Measurements from ENCODE around the gene ATP5MC2. TPM values are rescaled to one million over a fixed set of nuclear protein-coding genes. Genes with fewer than 3 reads are reported as not detected.

ATP5MC2 gene
- total RNA-seq (2012; rRNA removed) (138 and 361 TPM in 2 replicates), polyA plus RNA-seq (2012; rRNA removed) (309 and 344 TPM in 2 replicates), Bru-seq, nascent RNA (percentile 83 among the genes with signal in this experiment), BruChase-seq, experiment 1, labeled RNA remaining after a 6-hour chase (percentile 84 among the genes with signal in this experiment), BruChase-seq, experiment 2, labeled RNA remaining after a 2-hour chase (percentile 71 among the genes with signal in this experiment)
- 479 and 973 TPM in 2 replicates for polyA plus RNA-seq (2012; cell fraction: cytosol; rRNA removed)
- 159 and 236 TPM in 2 replicates for polyA plus RNA-seq (2012; cell fraction: nucleus; rRNA removed; ENCODE audit: low replicate concordance)
- long read RNA-seq, transcript ATP5MC2-203 (4 exons, 1,976 nt): minor isoform, 26 of 131 reads
- long read RNA-seq, transcript ATP5MC2-202 (5 exons, 878 nt): major isoform, 87 of 131 reads
- long read RNA-seq, partial matches to known transcripts: 6 of 131 reads
- long read RNA-seq, other reads (novel, unspliced or antisense): 12 of 131 reads

- Histone ChIP-seq H4K5ac (ENCODE audit: low read depth, low read length) (peak within 1 kb of the TSS; percentile 94), H3K27me3 (ENCODE audit: control insufficient read depth, insufficient read depth, low read length) (no peaks in the 10 kb centered on the region), H3K4me2 (ENCODE audit: low read depth, low read length) (peak within 1 kb of the TSS; percentile 87), H2AFZ (replicated peaks; ENCODE audit: low read length, poor library complexity) (peak within 1 kb of the TSS; percentile 97), H2AK9ac (replicated peaks; ENCODE audit: low read depth, low read length, poor library complexity) (peak within 1 kb of the TSS; percentile 98), H3K56ac (ENCODE audit: extremely low read depth, insufficient read depth, low read length) (peak within 1 kb of the TSS; percentile 65; the same call in 1 of the 2 replicates), H3K27ac (ENCODE audit: insufficient read depth, low read length) (peak within 1 kb of the TSS; percentile 88), H2BK15ac (ENCODE audit: low read depth, low read length) (peak within 1 kb of the TSS; percentile 23; the same call in 1 of the 3 replicates), H3K9me1 (ENCODE audit: insufficient read depth, low read length) (0 out of 2 replicates have a peak, but pooled peaks cover 12% of the 10 kb centered on the region), H3K18ac (ENCODE audit: low read depth, low read length) (peak within 1 kb of the TSS; percentile 82), H3K4me1 (ENCODE audit: control insufficient read depth, insufficient read depth, low read length) (peaks cover 18% of the 10 kb centered on the region), H3K14ac (replicated peaks; ENCODE audit: low read depth, low read length) (peak within 1 kb of the TSS; percentile 89), H2BK20ac (ENCODE audit: low read depth, low read length) (no peak within 1 kb of the TSS), H2BK5ac (ENCODE audit: low read depth, low read length, poor library complexity, severe bottlenecking) (peak within 1 kb of the TSS; percentile 90), H3K9ac (ENCODE audit: low read depth, low read length) (peak within 1 kb of the TSS; percentile 89), H3K79me1 (ENCODE audit: low read depth in 1 of 2, low read length in 2 of 2) (peaks cover 26 to 38% of the 10 kb centered on the region in 2 experiments), H4K91ac (ENCODE audit: insufficient read depth, low read depth, low read length) (peak within 1 kb of the TSS; percentile 91), H3K36me3 (ENCODE audit: control insufficient read depth, insufficient read depth, low read length) (peaks cover 13% of the 10 kb centered on the region), H3K9me3 (ENCODE audit: control insufficient read depth, insufficient read depth, low read length) (no peaks in the 10 kb centered on the region), H3K4ac (ENCODE audit: low read depth, low read length) (peak within 1 kb of the TSS; percentile 92), H4K8ac (ENCODE audit: low read depth in 2 of 2, low read length in 2 of 2) (peak within 1 kb of the TSS; percentile 78 to 99), H2BK120ac (ENCODE audit: low read depth, low read length) (peak within 1 kb of the TSS; percentile 49), H4K20me1 (ENCODE audit: insufficient read depth, low read length) (no peaks in the 10 kb centered on the region), H3K23ac (ENCODE audit: low read depth, low read length) (peak within 1 kb of the TSS; percentile 73), H3K4me3 (ENCODE audit: insufficient read depth, low read depth, low read length) (peak within 1 kb of the TSS; percentile 79), H2AK5ac (ENCODE audit: low read depth, low read length) (peak within 1 kb of the TSS; percentile 86)
- in situ Hi-C loops (cut with MboI; ENCODE audit: low sequenced_read_pairs) (loop anchor here (5.0 kb wide), 1 partner anchor 134 kb away; no protein-coding TSS in a partner anchor), dilution Hi-C loops (cut with HindIII; ENCODE audit: low sequenced_read_pairs, unreplicated experiment) (no loop called here), intact Hi-C loops (cut with micrococcal nuclease) (loop anchor here (1.0 to 5.0 kb wide), 3 partner anchors 50 to 133 kb away; partner anchors contain the start of genes ATF7 and CALCOCO1)
- WGBS, 2 experiments (ENCODE audit: extremely low coverage in 2 of 2, insufficient read length in 1 of 2): 2% methylated on average over 41 of the region's 61 CpGs; no CpG with 5 or more reads in 1 of the 2 experiments
- DNase-seq (peak; percentile 99), ATAC-seq (ENCODE audit: low read depth) (peak; percentile 96)
- CTCF ChIA-PET: interaction anchor here (0.9 to 1.5 kb wide), 6 partner anchors 13 to 137 kb away, joined by 3 to 10 read pairs (median 6); no protein-coding TSS in a partner anchor
- POLR2A ChIA-PET (ENCODE audit: unreplicated experiment): no interaction called here
- BruUV-seq (replicated peaks): TSS peak; percentile 46
- no peak for TF ChIP-seq FOS (IDR thresholded peaks at IDR 0.05; ENCODE audit: low read depth, low read length)
- TF ChIP-seq POLR2A (IDR thresholded peaks at IDR 0.05; ENCODE audit: low read depth, low read length): peak; percentile 60; the same call in 1 of the 2 replicates
- 0 out of 2 replicates have a peak, but pooled peaks have one; percentile 44 for TF ChIP-seq ELK1 (IDR thresholded peaks at IDR 0.05; ENCODE audit: borderline replicate concordance, low read depth, low read length)
- TF ChIP-seq RFX5 (IDR thresholded peaks at IDR 0.05; ENCODE audit: low read depth, low read length): no peak
- peak; percentile 62 for TF ChIP-seq MAFK (IDR thresholded peaks at IDR 0.05; ENCODE audit: low read depth, low read length)
- TF ChIP-seq BHLHE40 (IDR thresholded peaks at IDR 0.05; ENCODE audit: low read depth, low read length): 0 out of 2 replicates have a peak, but pooled peaks have one; percentile 2
- no peak; the same call in 1 of the 2 replicates for TF ChIP-seq MAZ (IDR thresholded peaks at IDR 0.05; ENCODE audit: borderline replicate concordance, low read depth, low read length)
- TF ChIP-seq MXI1 (IDR thresholded peaks at IDR 0.05; ENCODE audit: borderline replicate concordance, low read depth, low read length): peak; percentile 60; the same call in 1 of the 2 replicates
- TF ChIP-seq RCOR1 (IDR thresholded peaks at IDR 0.05; ENCODE audit: insufficient replicate concordance, low read length): no peak
- TF ChIP-seq NFE2L2 (IDR thresholded peaks at IDR 0.05; ENCODE audit: low read depth, low read length): no peak
- peak; percentile 97 for TF ChIP-seq SMC3 (IDR thresholded peaks at IDR 0.05; ENCODE audit: low read depth, low read length)
- no peak for TF ChIP-seq USF2 (IDR thresholded peaks at IDR 0.05; ENCODE audit: low read depth, low read length)
These were observed at the start of gene ATP5MC2 for GRCh38 chr12:53675701-53676607. Gene ATP5MC2 (minus strand): TSS chr12:53676083. CDS start chr12:53672614, 3,469 bp downstream.
